HepG2 (cell line): ENCODE measurements around the gene KIF26B. TPM values are rescaled to one million over a fixed set of nuclear protein-coding genes. Genes with fewer than 3 reads are reported as not detected.
A peak's percentile ranks its signal among the peaks of the same experiment; 100 is the strongest.

ENCODE experiments used
- ATAC-seq: fragments of 200-7000 bp; cut with Tn5 transposase; 3 replicates; pipeline ENCODE4 v1.9.1; 2020; ENCODE audit warnings: mild to moderate bottlenecking, moderate library complexity
- BruUV-seq: library from RNA; stranded (reverse); fragments of 400-500 nt; replicated peaks from 2 replicates; lab custom pipeline; 2021; lab: Mats Ljungman, UMichigan
- CTCF ChIA-PET: fragments of 300-600 bp; formaldehyde crosslinking; extraction: SDS; loops from one replicate; lab custom pipeline; 2021; ENCODE audit warnings: low total read pairs, inconsistent platforms, low intra/inter-chr PET ratio; lab: Yijun Ruan, JAX
- POLR2A ChIA-PET: fragments of 350-600 bp; sonication (Branson Sonifier 250); formaldehyde crosslinking; loops from one replicate; lab custom pipeline; 2020; ENCODE audit warnings: antibody characterized with exemption, inconsistent platforms; lab: Yijun Ruan, JAX
- DNase-seq: peaks from one replicate; pipeline ENCODE4 v3.0.0-alpha.2; 2015; ENCODE audit warnings: low spot score
- FAIRE-seq: peaks from 3 replicates; lab custom pipeline; 2011; peaks lifted over from hg19 to GRCh38; lab: Jason Lieb, UNC
- H2AFZ ChIP-seq: one replicate; pipeline ENCODE4 v1.6.1; 2011; ENCODE audit warnings: low read length, inconsistent platforms
- H3K27ac ChIP-seq: fragments of 300-600 bp; 3 replicates; pipeline ENCODE4 v1.8.0; 2011; ENCODE audit warnings: mixed run types, mild to moderate bottlenecking, mixed read lengths, low read length, inconsistent platforms; ENCODE audit not compliant: insufficient read depth; ENCODE audit errors: extremely low read length
- H3K27me3 ChIP-seq, 2 experiments: fragments of 200-600 bp in 1 of 2; 2 replicates in 1 of 2; 3 replicates in 1 of 2; pipeline versions ENCODE4 v1.6.0 to v1.8.0; 2011; ENCODE audit warnings: low read length in 2 of 2, mild to moderate bottlenecking in 2 of 2, moderate library complexity in 2 of 2, inconsistent platforms in 1 of 2; ENCODE audit not compliant: insufficient read depth in 2 of 2, control insufficient read depth in 1 of 2
- H3K36me3 ChIP-seq, 2 experiments: fragments of 200-600 bp in 1 of 2; replicated peaks in 1 of 2; 2 replicates in 1 of 2; 3 replicates in 1 of 2; pipeline versions ENCODE4 v1.5.1 to v1.8.0; 2011; ENCODE audit warnings: low read length in 2 of 2, inconsistent platforms in 1 of 2; ENCODE audit not compliant: insufficient read depth in 2 of 2, control insufficient read depth in 1 of 2
- H3K4me1 ChIP-seq: 2 replicates; pipeline ENCODE4 v1.5.1; 2012; ENCODE audit warnings: low read length, inconsistent platforms; ENCODE audit not compliant: insufficient read depth
- H3K4me2 ChIP-seq: 2 replicates; pipeline ENCODE4 v1.6.0; 2011; ENCODE audit warnings: low read depth, low read length, inconsistent platforms
- H3K4me3 ChIP-seq, 3 experiments: fragments of 200-600 bp in 1 of 3; sonication (generic), shearing (Covaris generic) in 1 of 3; replicated peaks in 1 of 3; 2 replicates each; pipeline ENCODE4 v1.5.1; 2011 to 2016; ENCODE audit warnings: low read length in 3 of 3, inconsistent platforms in 2 of 3, low read depth in 2 of 3, mild to moderate bottlenecking in 2 of 3, control low read depth in 1 of 3, mixed read lengths in 1 of 3; ENCODE audit not compliant: insufficient read depth in 1 of 3
- H3K79me2 ChIP-seq: one replicate; pipeline ENCODE4 v1.6.1; 2011; ENCODE audit warnings: low read length, inconsistent platforms; ENCODE audit not compliant: insufficient read depth
- H3K9ac ChIP-seq: 2 replicates; pipeline ENCODE4 v1.6.0; 2011; ENCODE audit warnings: mild to moderate bottlenecking, low read depth, low read length, inconsistent platforms; ENCODE audit not compliant: insufficient read depth
- H3K9me3 ChIP-seq: 2 replicates; pipeline ENCODE4 v1.5.1; 2012; ENCODE audit warnings: mild to moderate bottlenecking, low read length
- H4K20me1 ChIP-seq: 2 replicates; pipeline ENCODE4 v1.6.0; 2011; ENCODE audit warnings: inconsistent platforms, mild to moderate bottlenecking, low read length, moderate library complexity; ENCODE audit not compliant: insufficient read depth
- BRF2 ChIP-seq: sonication (generic); formaldehyde crosslinking; IDR thresholded peaks from 2 replicates; pipeline ENCODE4 v1.8.1; 2022; ENCODE audit warnings: mild to moderate bottlenecking, missing genetic modification reagents
- DDIT3 ChIP-seq: sonication (generic); formaldehyde crosslinking; IDR thresholded peaks from 2 replicates; pipeline ENCODE4 v1.4.0; 2020; ENCODE audit warnings: mild to moderate bottlenecking, missing genetic modification reagents
- EHMT2 ChIP-seq: fragments of 200-600 bp; sonication (generic); IDR thresholded peaks from 2 replicates; pipeline ENCODE4 v1.7.0; 2017; ENCODE audit warnings: antibody characterized with exemption, low read depth, low read length, borderline replicate concordance
- PAF1 ChIP-seq: IDR thresholded peaks from 2 replicates; pipeline ENCODE4 v1.6.1; 2016; ENCODE audit warnings: missing genetic modification reagents, missing compliant biosample characterization
- ZNF280D ChIP-seq: sonication (generic); formaldehyde crosslinking; IDR thresholded peaks from 2 replicates; pipeline ENCODE4 v1.5.1; 2020; ENCODE audit warnings: mild to moderate bottlenecking, missing genetic modification reagents
- WGBS: methylation state at CpG from one replicate; pipeline ENCODE4 v1.1.6; 2017; ENCODE audit warnings: low lambda C conversion rate; 5-methylcytosine and 5-hydroxymethylcytosine counted together
- in situ Hi-C: cut with HindIII; loops from 2 replicates; pipeline ENCODE4 v1.10.0; 2017; ENCODE audit warnings: low pct_unique_long_range_greater_than_20kb; ENCODE audit not compliant: extremely low pct_ligation_motif_present
- intact Hi-C: fragments of 100-400 bp; cut with micrococcal nuclease; formaldehyde crosslinking; loops from one replicate; pipeline ENCODE4 v1.10.0; 2022; ENCODE audit not compliant: unreplicated experiment
- polyA plus RNA-seq, 8 experiments: library from polyadenylated mRNA; depleted of rRNA in 3 of 8; stranded (reverse) in 7 of 8; unstranded in 1 of 8; fragments of >200 nt; fragmentation: Illumina TruSeq in 4 of 8; extraction: Trizol in 4 of 8; gene quantifications; 2 replicates each; pipeline versions ENCODE4 v1.2.1 to v1.2.3, GENCODE V29; 2011 to 2016; ENCODE audit warnings: low read depth in 4 of 8, missing spikeins in 1 of 8, mixed read lengths in 1 of 8; ENCODE audit not compliant: insufficient read depth in 1 of 8
- total RNA-seq, 5 experiments: library from RNA; depleted of rRNA; stranded (reverse); fragments of >200 nt; fragmentation: Illumina TruSeq; extraction: Trizol; gene quantifications; 2 replicates each; pipeline ENCODE4 v1.2.3, GENCODE V29; 2016; ENCODE audit warnings: low read depth in 1 of 5

Gene KIF26B
- total and polyA plus RNA-seq, 2 of the 13 experiments (the other 11 are each of a cell fraction or from before 2014, with no cell fraction given): 0.08 to 0.09 TPM

- intact Hi-C loops: no loop called here
- Histone ChIP-seq H3K36me3 (no peaks in the 10 kb centered on the region), H3K27me3 (no peaks in the 10 kb centered on the region), H3K4me1 (no peaks in the 10 kb centered on the region), H3K79me2 (no peaks in the 10 kb centered on the region)
- POLR2A ChIA-PET: no interaction called here
- no peak for TF ChIP-seq ZNF280D (CRISPR knock-in tag)
- TF ChIP-seq EHMT2: no peak
- no peak for TF ChIP-seq PAF1 (CRISPR knock-in tag)
- no peak for TF ChIP-seq BRF2 (CRISPR knock-in tag)
- TF ChIP-seq DDIT3 (CRISPR knock-in tag): no peak
- TF ChIP-seq, all 625 proteins: peak for 0
- FAIRE-seq: no peak
- Histone ChIP-seq H2AFZ (no peak overlapping the region), H4K20me1 (no peaks in the 10 kb centered on the region), H3K9ac (no peak overlapping the region), H3K27ac (no peak overlapping the region), H3K9me3 (no peaks in the 10 kb centered on the region), H3K4me2 (no peak overlapping the region), H3K4me3 (no peak overlapping the region)
- no TSS peak for BruUV-seq
- in situ Hi-C loops: no loop called here
- ATAC-seq: peak; percentile 86
- no peak for DNase-seq
- CTCF ChIA-PET: no interaction called here
- WGBS: 38% methylated on average over 1 of the region's 1 CpG
Measured at GRCh38 chr1:245434280-245434679, 279.5 kb downstream of the KIF26B start.
